Heart left ventricle (tissue), 16 donors: ENCODE data around the gene CACNA2D3. TPM values are rescaled to one million over a fixed set of nuclear protein-coding genes. Genes with fewer than 3 reads are reported as not detected.
A peak's percentile ranks its signal among the peaks of the same experiment; 100 is the strongest.
"Not testable (repeated sequence)": the region's sequence is repeated elsewhere in the genome, so short reads cannot be mapped to it uniquely, and the experiment has no call there.

Experiments
- ATAC-seq, 4 donors: fragments of 200-7000 bp; cut with Tn5 transposase; one replicate each; pipeline ENCODE4 v1.9.1; 2020 to 2022; ENCODE audit warnings: moderate library complexity in 4 of 4, mild to moderate bottlenecking in 3 of 4, moderate number of reproducible peaks in 1 of 4
- DNase-seq, 5 donors: peaks; one replicate each; pipeline ENCODE4 v3.0.0-alpha.2; 2020
- H3K27ac ChIP-seq, 12 donors: fragments of 200-600 bp; sonication (generic) in 4 of 12; one replicate each; pipeline versions ENCODE4 v1.5.0 to v1.8.0; 2016 to 2022; ENCODE audit warnings: mild to moderate bottlenecking in 2 of 12
- H3K27me3 ChIP-seq, 9 donors: fragments of 200-600 bp; sonication (generic) in 2 of 9; one replicate each; pipeline versions ENCODE4 v1.5.1 to v1.8.0; 2016 to 2022; ENCODE audit warnings: mild to moderate bottlenecking in 3 of 9
- H3K36me3 ChIP-seq, 9 donors: fragments of 200-600 bp; sonication (generic) in 2 of 9; one replicate each; pipeline versions ENCODE4 v1.5.0 to v1.8.0; 2018 to 2022; ENCODE audit warnings: mild to moderate bottlenecking in 2 of 9
- H3K4me1 ChIP-seq, 12 donors: fragments of 200-600 bp; sonication (generic) in 4 of 12; one replicate each; pipeline versions ENCODE4 v1.5.0 to v1.8.0; 2016 to 2022; ENCODE audit warnings: mild to moderate bottlenecking in 3 of 12
- H3K4me3 ChIP-seq, 12 donors: fragments of 200-600 bp; sonication (generic) in 4 of 12; one replicate each; pipeline versions ENCODE4 v1.5.0 to v1.8.0; 2017 to 2022; ENCODE audit warnings: mild to moderate bottlenecking in 9 of 12, moderate library complexity in 4 of 12
- H3K9me3 ChIP-seq, 12 donors: fragments of 200-600 bp; sonication (generic) in 4 of 12; one replicate each; pipeline versions ENCODE4 v1.5.0 to v1.8.0; 2016 to 2022; ENCODE audit warnings: mild to moderate bottlenecking in 1 of 12
- CTCF ChIP-seq, 12 donors: fragments of 200-600 bp; sonication (generic) in 4 of 12; IDR thresholded peaks; one replicate each; pipeline versions ENCODE4 v1.5.0 to v1.8.0; 2018 to 2022; ENCODE audit warnings: antibody characterized with exemption in 12 of 12, mild to moderate bottlenecking in 5 of 12
- POLR2A ChIP-seq, 2 donors: fragments of 450-650 bp; IDR thresholded peaks; one replicate each; pipeline ENCODE4 v1.6.1; 2017; ENCODE audit warnings: antibody characterized with exemption in 2 of 2, mild to moderate bottlenecking in 2 of 2, moderate library complexity in 2 of 2
- WGBS, 4 donors: extraction: QIAGEN DNeasy Blood & Tissue Kit in 2 of 4; methylation state at CpG; one replicate each; pipeline versions ENCODE4 v1.1.5 to v1.1.7; 2013 to 2018; 5-methylcytosine and 5-hydroxymethylcytosine counted together
- intact Hi-C, 10 donors: fragments of 100-400 bp; cut with DNase I; formaldehyde crosslinking; loops; one replicate each; pipeline versions ENCODE4 v1.11.1 to v1.14.2; 2022
- polyA plus RNA-seq, 2 donors: library from polyadenylated mRNA; stranded (reverse); fragments of 200-250 nt; gene quantifications; one replicate each; pipeline ENCODE4 v1.2.3, GENCODE V29; 2013
- total RNA-seq, 9 donors: library from RNA; depleted of rRNA in 2 of 9; stranded (reverse); fragments of >200 nt in 2 of 9; fragmentation: NEBNext Ultra II Directional in 3 of 9; extraction: Animal tissue kit (Norgen Biotek cat#: 25700) in 3 of 9; gene quantifications; one replicate each; pipeline versions ENCODE4 v1.1.0 to v1.2.4, GENCODE V29; 2016 to 2023
- donor health status: ischemic (EF 13 %, LVEDD 7.1; RV severe dilation, severe dysfunction).
- donor health status: healthy with polysubstance abuse.
- donor health status: DM: no; HTN: yes; CAD: no.
- donor health status: DM: no; HTN: no; CAD: no.
- donor health status: ischemic (EF 25% LVEDD 6.9; RV normal size, moderate dysfunction).
- donor health status: ischemic (EF 25% LVEDD 5.7; RV mildly dilated, moderate dysfunction).
- donor health status: healthy.
- donor health status: DM: yes; HTN: yes; CAD: no.
- donor health status: ischemic (EF 35%, LVEDD 5.7; RV mildly dilated, moderate dysfunction).
- donor health status: nonischemic (EF 11% LVEDD 7.7; RV severe dilation, severe dysfunction).
- donor health status: DM: yes; HTN: yes; CAD: no.
- donor health status: PGD.
- donor health status: ischemic (EF 29% LVEDD 5.4; RV normal size, mild dysfunction).
- donor health status: nonischemic (EF 23%, LVEDD 6.1; RV moderate dilation, normal function).

CACNA2D3 gene
- total and polyA plus RNA-seq, 11 donors = 0.17 to 25.1 (median 12.8) TPM

GRCh38 chr3:54104084-54104483 lies 18.3 kb upstream of the CACNA2D3 start:
- ATAC-seq (no peak), DNase-seq (no peak)
- peaks cover 0 to 3% (median 0%) of the 10 kb centered on the region in 9 donors for H3K27me3 ChIP-seq
- H3K36me3 ChIP-seq = no peaks in the 10 kb centered on the region
- no peak overlapping the region for H3K4me3 ChIP-seq
- H3K4me1 ChIP-seq = no peaks in the 10 kb centered on the region
- TF ChIP-seq CTCF (IDR thresholded peaks at IDR 0.05) = no peak
- no peak for TF ChIP-seq POLR2A (IDR thresholded peaks at IDR 0.05)
- 52 to 67% (median 64%) methylated on average over 11 of the region's 11 CpGs for WGBS, 4 donors
- intact Hi-C loops = no loop called here
- H3K27ac ChIP-seq = no peak overlapping the region
- peaks cover 0 to 15% (median 5%) of the 10 kb centered on the region in 12 donors for H3K9me3 ChIP-seq

- peaks cover 0 to 28% (median 0%) of the 10 kb centered on the region in 9 donors for H3K27me3 ChIP-seq
- H3K4me1 ChIP-seq, H3K36me3 ChIP-seq, H3K9me3 ChIP-seq, ATAC-seq, H3K4me3 ChIP-seq, DNase-seq, H3K27ac ChIP-seq: not testable (repeated sequence)
- 86 to 93% (median 88%) methylated on average over 4 of the region's 4 CpGs for WGBS, 4 donors
- intact Hi-C loops = loop anchor here in 1 of 10 donors (10.0 kb wide), 1 partner anchor 171 kb away; no protein-coding TSS in a partner anchor
Measured at GRCh38 chr3:54116129-54116528, 6.2 kb upstream of the CACNA2D3 start.

GRCh38 chr3:54120657-54121413 lies 1.5 kb upstream of the CACNA2D3 start:
- 3 to 6% (median 4%) methylated on average over 22 to 45 of the region's 45 CpGs for WGBS, 4 donors
- peak in 1 of 5 donors; percentile 36 for DNase-seq
- Histone ChIP-seq H3K27ac (peak overlapping the region in 3 of 12 donors; percentile 65 to 77 (median 76)), H3K36me3 (no peaks in the 10 kb centered on the region), H3K4me3 (peak overlapping the region; percentile 47 to 75 (median 66)), H3K27me3 (peaks cover 0 to 64% (median 3%) of the 10 kb centered on the region in 9 donors), H3K4me1 (peaks cover 0 to 32% (median 8%) of the 10 kb centered on the region in 12 donors), H3K9me3 (peaks cover 0 to 7% (median 0%) of the 10 kb centered on the region in 12 donors)
- no peak for TF ChIP-seq POLR2A (IDR thresholded peaks at IDR 0.05)
- no peak for TF ChIP-seq CTCF (IDR thresholded peaks at IDR 0.05)
- intact Hi-C loops = loop anchor here in 3 of 10 donors (5.0 to 10.0 kb wide), 2 partner anchors 176 to 179 kb away; no protein-coding TSS in a partner anchor
- ATAC-seq = peak in 3 of 4 donors; percentile 30 to 44 (median 34)

- intact Hi-C loops = loop anchor here in 3 of 10 donors (5.0 to 10.0 kb wide), 2 partner anchors 177 to 179 kb away; no protein-coding TSS in a partner anchor
- ATAC-seq (peak; percentile 25 to 74 (median 58)), DNase-seq (peak in 2 of 5 donors; percentile 42 to 78)
- Histone ChIP-seq H3K27me3 (peaks cover 0 to 60% (median 3%) of the 10 kb centered on the region in 9 donors), H3K27ac (peak overlapping the region in 11 of 12 donors; percentile 39 to 81 (median 65)), H3K4me1 (peaks cover 0 to 32% (median 8%) of the 10 kb centered on the region in 12 donors), H3K4me3 (peak overlapping the region; percentile 47 to 75 (median 66)), H3K36me3 (no peaks in the 10 kb centered on the region), H3K9me3 (no peaks in the 10 kb centered on the region)
- TF ChIP-seq CTCF (IDR thresholded peaks at IDR 0.05) (peak in 2 of 12 donors; percentile 7 to 12), POLR2A (IDR thresholded peaks at IDR 0.05) (no peak)
- WGBS, 4 donors = 0 to 2% (median 1%) methylated on average over 46 to 107 of the region's 107 CpGs
Measured at GRCh38 chr3:54121414-54122323, 683 bp upstream of the CACNA2D3 start.
